ENCODE results near the gene PDCL2. TPM values are rescaled to one million over a fixed set of nuclear protein-coding genes. Genes with fewer than 3 reads are reported as not detected.

PDCL2 gene
- total and polyA plus RNA-seq, 12 donors: not detected

DNA sequence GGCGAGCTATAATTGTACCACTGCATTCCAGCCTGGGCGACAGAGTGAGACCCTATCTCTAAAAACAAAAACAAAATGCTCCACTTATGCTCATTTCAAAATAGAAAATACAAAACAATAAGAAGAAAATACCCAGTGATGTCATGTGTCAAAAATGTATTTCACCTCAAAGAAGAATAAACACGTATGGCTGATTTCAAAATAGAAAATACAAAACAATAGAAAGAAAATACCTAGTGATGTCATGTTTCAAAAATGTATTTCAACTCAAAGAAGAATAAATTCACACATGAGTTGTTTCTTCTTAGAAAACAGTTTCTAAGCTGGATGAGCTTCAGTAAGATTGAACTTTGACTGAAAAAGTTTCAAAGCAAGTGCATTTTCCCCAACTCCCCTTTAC lies 20.3 kb upstream of the PDCL2 start:
- no peak overlapping the region for H3K4me3 ChIP-seq
- intact Hi-C loops (cut with DNase I): no loop called here
- no peak for DNase-seq

DNA sequence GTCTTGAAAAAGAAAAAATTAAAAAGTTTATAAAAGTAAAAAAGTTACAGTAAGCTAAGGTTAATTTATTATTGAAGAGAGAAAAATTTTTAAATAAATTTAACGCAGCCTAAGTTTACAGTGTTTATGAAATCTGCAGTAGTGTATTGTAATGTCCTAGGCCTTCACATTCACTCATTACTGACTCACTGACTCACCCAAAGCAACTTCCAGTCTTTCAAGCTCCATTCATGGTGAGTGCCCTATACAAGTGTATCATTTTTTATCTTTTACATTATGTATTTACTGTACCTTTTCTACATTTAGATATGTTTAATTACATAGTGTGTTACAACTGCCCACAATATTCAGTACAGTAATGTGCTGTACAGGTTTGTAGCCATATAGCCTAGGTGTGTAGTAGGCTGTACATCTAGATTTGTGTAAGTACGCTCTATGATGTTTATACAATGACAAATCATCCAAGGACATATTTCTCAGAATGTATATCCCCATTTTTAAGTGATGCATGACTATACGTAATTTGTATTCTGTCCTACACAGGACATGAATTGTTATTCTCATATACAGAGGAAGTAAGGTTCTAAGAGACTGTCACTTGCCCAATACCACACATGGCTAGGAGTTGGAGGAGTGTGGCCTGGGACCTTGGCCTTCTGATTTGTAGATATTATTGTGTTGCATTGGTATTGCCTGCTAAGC lies 19.5 kb upstream of the PDCL2 start:
- Histone ChIP-seq H3K9me3 (no peaks in the 10 kb centered on the region), H3K27ac (no peak overlapping the region), H3K4me3 (no peak overlapping the region), H3K27me3 (no peaks in the 10 kb centered on the region), H3K36me3 (no peaks in the 10 kb centered on the region), H3K4me1 (no peaks in the 10 kb centered on the region)
- TF ChIP-seq, protein P1, sequence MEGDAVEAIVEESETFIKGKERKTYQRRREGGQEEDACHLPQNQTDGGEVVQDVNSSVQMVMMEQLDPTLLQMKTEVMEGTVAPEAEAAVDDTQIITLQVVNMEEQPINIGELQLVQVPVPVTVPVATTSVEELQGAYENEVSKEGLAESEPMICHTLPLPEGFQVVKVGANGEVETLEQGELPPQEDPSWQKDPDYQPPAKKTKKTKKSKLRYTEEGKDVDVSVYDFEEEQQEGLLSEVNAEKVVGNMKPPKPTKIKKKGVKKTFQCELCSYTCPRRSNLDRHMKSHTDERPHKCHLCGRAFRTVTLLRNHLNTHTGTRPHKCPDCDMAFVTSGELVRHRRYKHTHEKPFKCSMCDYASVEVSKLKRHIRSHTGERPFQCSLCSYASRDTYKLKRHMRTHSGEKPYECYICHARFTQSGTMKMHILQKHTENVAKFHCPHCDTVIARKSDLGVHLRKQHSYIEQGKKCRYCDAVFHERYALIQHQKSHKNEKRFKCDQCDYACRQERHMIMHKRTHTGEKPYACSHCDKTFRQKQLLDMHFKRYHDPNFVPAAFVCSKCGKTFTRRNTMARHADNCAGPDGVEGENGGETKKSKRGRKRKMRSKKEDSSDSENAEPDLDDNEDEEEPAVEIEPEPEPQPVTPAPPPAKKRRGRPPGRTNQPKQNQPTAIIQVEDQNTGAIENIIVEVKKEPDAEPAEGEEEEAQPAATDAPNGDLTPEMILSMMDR (IDR thresholded peaks at IDR 0.05): no peak
- WGBS, 2 donors: 95 to 97% methylated on average over 3 of the region's 3 CpGs
- DNase-seq (no peak), ATAC-seq (no peak)
- intact Hi-C loops (cut with DNase I): no loop called here

More for the DNA sequence above, 20.3 kb upstream of the PDCL2 start:
- no peaks in the 10 kb centered on the region for H3K4me1 ChIP-seq
- no peaks in the 10 kb centered on the region for H3K27me3 ChIP-seq
- no peak overlapping the region for H3K27ac ChIP-seq
- no peaks in the 10 kb centered on the region for H3K9me3 ChIP-seq
- ATAC-seq: no peak
- WGBS, 2 donors: 70 to 77% methylated on average over 3 of the region's 3 CpGs
- H3K36me3 ChIP-seq: no peaks in the 10 kb centered on the region
- TF ChIP-seq, protein P1 (IDR thresholded peaks at IDR 0.05): no peak

DNA sequence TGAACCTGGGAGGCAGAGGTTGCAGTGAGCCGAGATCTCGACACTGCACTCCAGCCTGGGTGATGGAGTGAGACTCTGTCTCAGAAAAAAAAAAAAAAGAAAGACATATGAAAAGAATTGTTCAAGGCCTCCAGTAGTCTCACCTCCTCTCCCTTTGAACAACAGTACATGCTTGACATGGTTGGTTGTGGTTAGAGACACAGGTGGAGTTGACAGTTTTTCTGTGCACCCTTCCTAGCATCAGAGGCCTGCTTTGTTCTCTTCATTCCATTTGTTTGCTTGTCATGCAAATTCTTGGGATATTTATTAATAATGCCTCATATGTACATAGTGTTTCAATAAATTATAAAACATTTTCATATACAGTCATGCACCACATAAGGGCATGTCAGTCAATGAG lies 18.3 kb upstream of the PDCL2 start:
- TF ChIP-seq, protein P1 (IDR thresholded peaks at IDR 0.05): no peak
- ATAC-seq (no peak), DNase-seq (no peak)
- intact Hi-C loops (cut with DNase I): no loop called here
- H3K9me3 ChIP-seq: no peaks in the 10 kb centered on the region
- no peak overlapping the region for H3K4me3 ChIP-seq
- H3K4me1 ChIP-seq: no peaks in the 10 kb centered on the region
- WGBS, 2 donors: 97% methylated on average over 2 of the region's 2 CpGs
- no peak overlapping the region for H3K27ac ChIP-seq
- no peaks in the 10 kb centered on the region for H3K36me3 ChIP-seq
- H3K27me3 ChIP-seq: no peaks in the 10 kb centered on the region

DNA sequence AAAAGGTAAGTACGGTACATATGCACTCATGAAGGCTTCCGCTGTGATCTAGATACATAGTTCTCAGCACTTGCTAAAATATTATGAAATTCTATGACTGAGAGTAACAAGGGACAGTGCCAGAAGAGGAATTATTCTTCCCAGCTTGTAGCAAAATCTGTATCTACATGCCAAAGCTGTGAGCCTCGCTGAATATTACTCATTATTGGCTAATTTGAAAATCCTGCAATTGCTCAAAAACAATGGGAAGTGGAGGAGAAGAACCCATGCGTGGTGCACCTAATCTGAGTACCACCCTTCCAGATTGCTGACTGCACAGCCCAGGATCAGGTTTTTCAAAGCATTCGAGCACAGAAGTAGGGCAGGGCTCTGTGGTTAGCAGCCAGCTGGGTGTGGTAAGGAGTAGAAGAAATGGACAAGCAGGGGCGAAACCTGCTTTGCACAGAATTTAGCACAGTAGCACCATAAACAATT lies 17.4 kb upstream of the PDCL2 start:
- no peak for ATAC-seq
- H3K9me3 ChIP-seq: peaks cover 0 to 3% (median 0%) of the 10 kb centered on the region in 11 donors
- 80 to 84% methylated on average over 6 of the region's 6 CpGs for WGBS, 2 donors
- H3K4me1 ChIP-seq: no peaks in the 10 kb centered on the region
- intact Hi-C loops (cut with DNase I): no loop called here
- no peak overlapping the region for H3K27ac ChIP-seq
- no peaks in the 10 kb centered on the region for H3K36me3 ChIP-seq
- no peak overlapping the region for H3K4me3 ChIP-seq
- DNase-seq: no peak
- no peaks in the 10 kb centered on the region for H3K27me3 ChIP-seq
- TF ChIP-seq, protein P1 (IDR thresholded peaks at IDR 0.05): no peak
